GM03348 (cell line): Measurements from ENCODE around the gene NDUFB7.
A peak's percentile ranks its signal among the peaks of the same experiment; 100 is the strongest.
"Not testable (repeated sequence)": the region's sequence is repeated elsewhere in the genome, so short reads cannot be mapped to it uniquely, and the experiment has no call there.

Experiments
- DNase-seq: peaks from one replicate; pipeline ENCODE4 v3.0.0; 2012; ENCODE audit warnings: low spot score

The NDUFB7 gene

DNA sequence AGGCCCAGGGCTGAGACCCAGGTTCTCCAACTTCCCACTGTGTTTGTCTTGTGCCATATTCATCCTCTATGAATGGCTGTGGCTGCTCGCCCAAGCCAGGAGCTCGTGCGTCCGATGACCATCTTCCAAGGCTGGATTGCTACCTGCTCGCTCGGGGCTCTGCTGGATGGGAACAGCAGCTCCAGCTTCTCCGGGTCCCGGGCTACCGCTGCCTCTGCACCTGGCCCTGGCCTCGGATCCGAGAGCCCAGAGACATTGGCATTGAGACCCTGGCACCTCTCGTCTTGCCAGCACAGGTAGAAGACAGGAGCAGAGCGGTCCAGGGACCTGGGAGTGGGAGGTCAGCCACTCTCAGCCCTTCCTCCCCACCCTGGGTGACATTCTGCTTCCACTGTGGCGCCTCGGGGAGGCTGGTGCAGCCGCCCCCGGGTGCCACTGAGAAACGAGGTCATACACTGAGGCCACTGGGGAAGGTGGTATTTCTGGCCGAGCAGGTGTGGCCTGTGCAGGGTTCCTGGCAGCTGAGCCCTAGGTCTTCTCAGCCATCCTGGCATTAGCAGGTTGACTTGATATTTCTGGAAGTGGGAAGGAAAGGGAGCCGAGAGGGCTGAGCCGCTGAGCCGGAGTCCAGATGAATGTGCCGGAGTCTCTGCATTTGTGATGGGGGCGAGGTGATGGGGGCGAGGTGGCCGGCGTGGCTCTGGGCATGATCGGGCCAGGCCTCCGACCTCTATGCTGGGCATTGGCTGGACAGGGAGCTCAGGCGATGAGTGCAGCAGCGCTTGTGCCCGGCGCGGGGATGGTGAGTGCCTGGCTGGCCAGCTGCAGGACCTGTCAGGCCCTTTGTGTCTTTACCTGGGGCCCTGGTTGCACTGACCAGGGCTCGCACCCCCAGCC, 18.6 kb downstream of the NDUFB7 start:
- no peak for DNase-seq

DNA sequence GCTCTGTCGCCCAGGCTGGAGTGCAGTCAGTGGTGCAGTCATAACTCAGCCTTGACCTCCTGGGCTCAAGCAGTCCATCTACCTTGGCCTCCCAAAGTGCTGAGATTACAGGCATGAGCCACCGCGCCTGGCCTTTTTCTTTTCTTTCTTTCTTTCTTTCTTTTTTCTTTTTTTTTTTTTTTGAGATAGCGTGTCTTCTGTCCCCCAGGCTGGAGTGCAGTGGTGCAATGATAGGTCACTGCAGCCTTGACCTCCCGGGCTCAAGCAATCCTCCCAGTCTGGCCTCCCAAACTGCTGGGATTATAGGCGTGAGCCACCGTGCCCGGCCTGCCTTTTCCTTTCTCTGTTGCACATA, 19.9 kb downstream of the NDUFB7 start:
- not testable (repeated sequence) for DNase-seq

DNA sequence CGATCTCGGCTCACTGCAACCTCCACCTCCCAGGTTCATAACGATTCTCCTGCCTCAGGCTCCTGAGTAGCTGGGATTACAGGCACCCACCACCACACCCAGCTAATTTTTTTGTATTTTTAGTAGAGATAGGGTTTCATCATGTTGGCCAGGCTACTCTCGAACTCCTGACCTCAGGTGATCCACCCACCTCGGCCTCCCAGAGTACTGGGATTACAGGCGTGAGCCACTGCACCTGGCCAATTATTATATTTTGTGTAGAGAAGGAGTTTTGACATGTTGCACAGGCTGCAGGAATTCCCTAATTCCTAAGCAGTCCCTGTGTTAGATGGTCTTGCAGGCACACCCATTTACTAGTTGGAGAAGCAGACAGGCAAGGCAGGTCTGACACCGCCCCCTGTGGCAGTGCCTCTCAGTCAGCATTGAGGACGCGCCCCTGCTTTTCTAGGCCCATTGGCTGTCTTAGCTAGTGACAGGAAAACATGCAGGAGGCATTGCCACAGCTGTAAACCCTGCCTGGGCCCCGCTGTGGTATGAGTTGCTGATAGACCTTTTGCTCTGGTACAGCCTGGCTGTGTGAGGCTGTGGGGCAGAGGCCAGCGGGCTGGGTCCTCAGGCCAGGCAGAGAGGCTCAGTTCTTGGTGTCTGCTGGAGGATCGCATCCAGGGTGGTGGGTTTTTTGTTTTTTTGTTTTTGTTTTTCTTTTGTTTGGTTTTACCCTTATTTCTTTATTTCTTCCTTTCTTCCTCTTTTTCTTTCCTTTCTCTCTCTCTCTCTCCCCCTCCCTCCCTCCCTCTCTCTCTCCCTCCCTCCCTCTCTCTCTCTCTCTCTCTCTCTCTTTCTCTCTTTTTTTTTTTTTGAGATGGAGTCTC, 20.5 kb downstream of the NDUFB7 start:
- DNase-seq = peak; percentile 22

DNA sequence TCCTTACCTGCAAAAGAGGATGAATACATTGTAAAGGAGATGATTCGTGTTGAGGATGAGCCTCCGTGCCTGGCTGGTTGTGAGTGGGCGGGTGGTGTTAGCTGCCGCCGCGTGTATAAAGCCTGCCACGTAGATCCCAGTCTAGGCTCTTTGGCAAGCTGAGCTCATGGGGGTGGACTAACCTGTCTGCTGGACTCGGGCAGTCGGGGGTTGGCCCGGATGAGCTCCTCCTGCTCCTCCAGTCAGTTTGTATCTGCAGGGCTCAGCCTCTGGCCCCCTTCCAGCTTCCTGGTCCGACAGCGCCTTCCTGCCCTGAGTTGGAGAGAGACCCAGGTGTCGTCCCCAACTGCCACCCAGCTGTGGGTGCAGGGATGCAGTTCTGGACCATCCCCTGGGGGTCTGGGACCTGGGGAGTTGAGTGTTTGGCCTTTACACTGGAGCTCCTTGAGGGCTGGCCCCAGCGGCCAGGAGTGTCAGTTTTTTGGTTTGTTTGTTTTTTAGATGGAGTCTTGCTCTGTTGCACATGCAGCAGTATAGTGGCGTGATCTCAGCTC, 21.6 kb downstream of the NDUFB7 start:
- no peak for DNase-seq

DNA sequence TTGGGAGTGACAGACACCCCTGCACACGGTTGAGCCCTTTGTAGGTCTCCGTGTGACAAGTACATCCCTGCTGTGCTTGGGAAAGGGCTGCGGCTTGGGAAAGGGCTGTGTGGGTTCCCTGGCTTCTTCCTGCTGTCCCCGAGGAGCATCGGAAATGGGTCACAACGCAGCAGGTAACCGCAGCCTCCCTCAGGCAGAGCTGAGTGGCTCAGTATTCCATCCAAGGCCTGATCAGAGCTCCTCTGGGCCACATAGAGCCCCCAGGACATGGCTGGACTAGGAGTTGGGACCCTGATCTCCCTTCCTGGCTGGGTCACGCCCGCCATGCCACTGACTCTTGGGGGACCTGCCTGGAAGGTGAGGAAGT, 26.2 kb downstream of the NDUFB7 start:
- no peak for DNase-seq

DNA sequence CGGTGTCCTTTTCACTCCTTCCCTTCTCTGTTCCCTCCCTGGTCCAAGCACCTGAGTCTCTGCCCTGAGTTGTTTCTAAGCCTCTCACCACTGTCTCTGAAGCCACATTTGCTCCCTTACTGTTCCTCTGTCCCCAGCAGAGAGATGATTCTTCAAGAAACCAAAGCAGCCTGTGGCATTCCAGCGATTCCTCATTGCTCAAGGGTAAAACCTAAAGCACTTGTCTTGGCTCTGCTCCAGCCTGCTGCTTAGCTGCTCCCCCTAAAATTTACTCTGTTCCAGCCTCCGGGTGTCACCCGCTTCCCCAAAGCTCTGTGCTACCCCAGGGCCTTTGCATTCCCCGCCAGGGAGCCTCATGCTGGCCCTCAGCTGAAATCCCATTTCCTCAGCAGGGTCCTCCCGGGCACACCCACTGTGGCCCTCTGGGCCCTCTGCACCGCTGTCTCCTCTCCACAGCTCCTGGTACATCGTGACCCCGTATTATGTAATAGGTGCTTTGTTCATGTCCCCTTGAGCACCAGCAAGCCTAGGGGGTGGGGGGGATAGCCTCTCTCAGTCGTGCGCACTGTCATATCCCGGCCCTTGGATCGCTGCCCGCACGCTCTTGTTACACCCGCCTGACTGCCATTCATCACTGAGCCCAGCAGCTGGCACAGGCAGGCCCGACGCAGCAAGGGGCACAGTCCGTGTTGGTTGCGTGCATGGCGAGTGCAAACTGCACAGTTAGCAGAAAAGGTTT, 26.7 kb downstream of the NDUFB7 start:
- DNase-seq = peak; percentile 8

DNA sequence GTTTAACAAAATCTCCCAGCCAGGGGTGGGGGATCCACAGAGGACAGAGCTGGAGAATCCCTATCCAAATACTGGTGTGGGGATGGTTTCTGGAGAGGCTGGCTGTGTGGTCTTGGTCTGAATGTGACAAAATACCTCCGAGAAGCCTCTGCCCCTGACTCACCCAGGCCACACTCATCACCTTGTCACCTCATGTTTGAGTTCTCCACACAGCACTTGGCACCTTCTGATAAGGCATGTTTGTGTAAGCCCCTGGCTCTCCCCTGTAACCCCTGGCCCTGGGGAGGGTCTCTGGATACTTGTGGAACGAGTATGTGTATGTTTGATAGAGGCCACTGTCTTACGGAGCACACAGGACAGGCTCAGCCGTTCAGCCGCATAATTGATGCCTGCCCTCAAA, 27.8 kb downstream of the NDUFB7 start:
- peak; percentile 2 for DNase-seq

DNA sequence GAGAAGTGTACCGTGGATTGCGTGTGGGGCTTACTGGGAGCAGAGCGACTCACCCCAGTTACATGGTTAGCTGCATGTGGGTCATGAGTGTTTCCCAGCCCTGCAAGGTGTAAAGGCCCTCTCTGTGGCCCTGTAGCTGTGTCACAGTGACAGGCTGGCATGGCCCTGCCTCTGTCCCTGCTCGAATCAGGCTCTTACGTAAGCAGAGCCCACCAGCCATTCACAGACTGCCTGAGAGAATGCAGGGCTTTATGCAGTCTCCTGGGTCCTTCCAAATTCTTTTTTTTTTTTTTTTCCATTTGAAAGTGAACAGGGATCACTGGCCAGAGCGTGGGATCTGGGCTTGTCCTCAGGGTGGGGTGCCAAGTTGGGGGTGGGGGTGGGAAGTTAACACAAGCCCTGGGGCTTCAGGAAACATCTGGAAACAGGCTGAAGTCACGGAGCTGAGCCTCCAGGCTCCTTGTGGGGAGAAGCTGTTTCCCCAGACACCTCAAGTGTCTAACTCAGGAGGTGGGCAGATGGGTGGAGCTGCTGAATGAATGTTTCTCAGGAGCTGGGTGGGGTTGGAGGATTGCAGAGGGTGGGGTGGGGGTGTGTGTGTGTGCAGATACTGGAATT, 29.0 kb downstream of the NDUFB7 start:
- DNase-seq = peak; percentile 44

DNA sequence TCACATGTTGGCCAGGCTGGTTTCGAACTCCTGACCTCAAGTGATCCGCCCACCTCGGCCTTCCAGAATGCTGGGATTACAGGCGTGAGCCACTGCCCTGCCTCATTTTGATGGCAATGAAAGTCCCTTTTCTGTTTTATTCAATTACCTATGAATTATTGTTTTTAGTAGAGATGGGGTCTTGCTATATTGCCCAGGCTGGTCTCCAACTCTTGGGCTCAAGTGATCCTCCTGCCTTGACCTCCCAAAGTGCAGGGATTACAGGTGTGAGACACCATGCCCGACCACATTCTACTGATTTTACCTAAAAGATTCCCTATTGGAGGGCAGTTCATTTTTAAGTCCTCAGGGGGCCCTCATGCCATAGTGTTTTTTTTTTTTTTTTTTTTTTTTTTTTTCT, 29.9 kb downstream of the NDUFB7 start:
- DNase-seq = not testable (repeated sequence)

DNA sequence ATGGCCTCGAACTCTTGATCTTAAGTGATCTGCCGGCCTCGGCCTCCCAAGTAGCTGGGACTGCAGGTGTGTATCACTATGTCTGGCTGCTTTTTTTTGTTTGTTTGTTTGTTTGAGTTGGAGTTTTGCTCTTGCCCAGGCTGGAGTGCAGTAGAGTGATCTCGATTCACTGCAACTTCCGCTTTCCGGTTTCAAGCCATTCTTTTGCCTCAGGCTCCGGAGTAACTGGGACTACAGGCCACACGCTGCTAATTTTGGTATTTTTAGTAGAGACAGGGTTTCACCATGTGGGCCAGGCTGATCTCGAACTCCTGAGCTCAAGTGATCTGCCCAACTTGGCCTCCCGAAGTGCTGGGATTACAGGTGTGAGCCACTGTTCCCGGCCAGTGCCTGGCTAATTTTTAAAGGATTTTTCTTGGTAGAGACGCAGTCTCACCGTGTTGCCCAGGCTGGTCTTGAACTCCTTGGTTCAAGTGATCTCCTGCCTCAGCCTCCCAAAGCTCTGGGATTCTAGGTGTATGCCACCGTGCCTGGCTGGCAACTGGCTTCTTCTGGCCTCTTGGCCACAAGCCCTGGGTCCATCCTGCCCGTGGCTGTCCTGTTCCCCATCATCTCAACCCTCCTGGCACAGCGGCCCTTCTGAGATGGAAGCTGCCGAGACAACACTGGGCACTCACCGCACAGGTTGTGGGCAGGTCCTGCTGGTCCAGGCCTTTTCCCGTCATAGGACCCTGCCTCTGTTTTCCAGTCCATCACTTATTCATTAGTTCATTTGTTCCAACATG, 30.9 kb downstream of the NDUFB7 start:
- DNase-seq = no peak

DNA sequence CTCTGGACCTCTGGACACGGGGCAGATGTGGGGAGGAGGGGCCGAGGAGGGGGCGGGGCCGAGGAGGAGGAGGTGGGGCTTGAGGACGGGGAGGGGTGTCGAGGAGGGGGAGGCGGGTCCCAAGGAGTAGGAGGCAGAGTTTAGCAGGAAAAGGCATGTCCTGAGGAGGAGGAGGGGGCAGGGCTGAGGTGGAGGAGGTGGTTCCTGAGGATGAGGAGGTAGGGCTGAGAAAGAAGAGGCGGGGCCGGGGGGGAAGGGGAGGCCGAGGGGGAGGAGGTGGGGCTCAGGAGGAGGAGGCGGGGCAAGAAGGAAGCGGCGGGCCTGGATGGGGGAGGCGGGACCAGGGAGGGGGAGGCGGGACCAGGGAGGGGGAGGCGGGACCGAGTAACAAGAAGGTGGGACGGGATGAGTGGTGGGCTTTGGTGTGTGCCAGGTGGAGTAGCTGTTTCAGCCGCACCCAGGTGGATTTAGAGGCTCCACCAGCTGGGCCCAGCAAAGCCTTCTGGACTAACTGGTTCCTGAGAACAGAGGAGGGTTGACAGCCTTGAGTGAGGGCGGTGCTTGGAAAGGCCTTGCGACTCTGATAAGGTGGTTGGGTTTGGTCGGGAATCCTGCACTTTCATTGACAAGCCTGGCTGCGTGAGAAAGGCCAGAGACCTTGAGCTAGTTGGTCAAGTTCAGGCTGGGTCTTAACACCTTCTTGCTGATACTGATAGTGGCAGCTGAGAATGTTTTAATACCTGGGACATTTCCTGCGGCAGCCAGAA, 34.8 kb downstream of the NDUFB7 start:
- DNase-seq = peak; percentile 42

DNA sequence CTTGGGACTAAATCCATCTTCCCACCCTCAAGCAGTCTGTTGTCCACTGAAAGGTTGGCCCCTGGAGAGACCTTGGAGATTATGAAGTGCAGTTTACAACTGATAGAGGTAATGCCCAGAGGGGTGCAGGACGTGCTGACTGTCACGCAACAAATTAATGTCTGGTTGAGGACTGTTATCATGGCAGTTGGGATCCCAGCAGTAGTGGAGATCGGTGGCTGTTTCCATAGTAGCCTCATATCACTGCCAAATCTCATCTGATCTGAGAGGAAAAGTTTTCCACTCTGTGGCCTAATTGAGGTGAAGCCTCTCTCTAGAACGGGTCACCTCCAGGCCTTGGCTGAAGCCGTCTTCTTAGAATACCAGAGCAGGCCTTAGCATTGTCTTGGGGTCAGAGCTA, 38.4 kb downstream of the NDUFB7 start:
- DNase-seq = no peak

DNA sequence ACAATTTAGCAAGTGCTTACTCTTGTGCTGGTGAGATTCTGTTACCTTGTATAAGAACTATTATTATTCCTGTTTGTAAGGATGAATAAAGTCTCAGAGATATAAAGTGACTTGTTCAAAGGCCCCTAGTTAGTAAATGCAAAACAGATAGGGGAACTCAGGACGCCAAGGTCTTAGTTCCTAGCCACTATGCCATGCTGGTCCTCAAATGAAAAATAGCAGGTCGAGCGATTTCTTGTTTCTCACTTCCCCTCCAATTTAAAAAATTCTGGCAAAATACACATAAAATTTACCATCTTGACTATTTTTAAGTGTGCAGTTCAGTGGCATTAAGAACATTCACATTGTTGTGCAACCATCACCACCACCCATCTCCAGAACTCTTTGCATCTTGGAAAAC, 41.4 kb downstream of the NDUFB7 start:
- no peak for DNase-seq

DNA sequence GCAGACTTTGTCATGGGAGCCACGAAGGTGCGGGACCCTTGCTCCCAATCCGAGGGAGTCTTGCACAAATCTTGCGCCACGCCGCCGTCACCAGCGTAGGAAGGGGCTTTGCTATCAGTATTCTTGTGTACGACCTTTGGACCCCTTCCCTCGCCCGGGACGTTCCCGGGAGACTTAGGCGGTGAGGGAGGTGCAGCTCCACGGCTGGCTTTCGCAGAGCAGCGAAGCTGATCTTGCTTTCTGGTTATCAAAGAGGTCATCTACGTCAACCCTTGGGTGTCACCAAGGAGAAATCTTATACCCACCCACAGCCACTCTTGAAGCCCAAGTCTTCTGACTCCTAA, 41.9 kb downstream of the NDUFB7 start:
- DNase-seq = peak; percentile 28

DNA sequence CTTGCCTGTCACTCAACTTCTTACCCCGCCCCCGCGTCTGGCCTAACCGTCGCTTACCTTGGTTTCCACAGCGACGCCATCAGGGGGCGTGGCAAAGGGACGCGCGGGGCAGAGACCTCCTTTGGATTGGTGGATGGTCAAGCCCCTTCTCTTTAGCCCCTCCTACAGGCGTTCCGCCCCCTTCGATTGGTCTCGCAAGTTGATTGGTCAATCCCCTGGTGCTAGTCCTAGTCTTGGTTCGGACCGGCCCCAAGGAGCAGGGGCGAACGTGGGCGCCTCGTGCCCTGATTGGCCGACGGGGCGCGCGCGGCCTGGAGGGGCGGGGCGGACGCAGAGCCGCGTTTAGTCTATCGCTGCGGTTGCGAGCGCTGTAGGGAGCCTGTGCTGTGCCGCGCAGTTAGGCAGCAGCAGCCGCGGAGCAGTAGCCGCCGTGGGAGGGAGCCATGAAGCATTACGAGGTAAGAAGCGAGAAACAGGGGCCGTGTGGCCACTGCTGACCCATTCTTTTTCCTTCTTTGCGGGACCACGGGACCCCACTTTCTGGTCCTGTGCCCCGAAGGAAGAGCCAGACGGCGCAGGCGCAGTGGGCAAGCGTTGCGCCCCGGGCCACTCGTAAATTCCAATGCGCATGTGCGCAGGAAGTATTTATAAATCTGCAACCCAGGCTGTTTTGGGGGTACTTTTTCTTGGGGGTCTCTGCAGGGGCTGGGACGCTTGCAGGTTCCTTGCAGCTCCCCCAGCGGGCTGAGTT, 42.4 kb downstream of the NDUFB7 start, which contains the start of gene TECR:
Gene TECR, plus strand, starts transcription at position 341 of the 751 bp plus-strand sequence. Its CDS starts 103 bp downstream, at position 444.
- DNase-seq = peak; percentile 99

DNA sequence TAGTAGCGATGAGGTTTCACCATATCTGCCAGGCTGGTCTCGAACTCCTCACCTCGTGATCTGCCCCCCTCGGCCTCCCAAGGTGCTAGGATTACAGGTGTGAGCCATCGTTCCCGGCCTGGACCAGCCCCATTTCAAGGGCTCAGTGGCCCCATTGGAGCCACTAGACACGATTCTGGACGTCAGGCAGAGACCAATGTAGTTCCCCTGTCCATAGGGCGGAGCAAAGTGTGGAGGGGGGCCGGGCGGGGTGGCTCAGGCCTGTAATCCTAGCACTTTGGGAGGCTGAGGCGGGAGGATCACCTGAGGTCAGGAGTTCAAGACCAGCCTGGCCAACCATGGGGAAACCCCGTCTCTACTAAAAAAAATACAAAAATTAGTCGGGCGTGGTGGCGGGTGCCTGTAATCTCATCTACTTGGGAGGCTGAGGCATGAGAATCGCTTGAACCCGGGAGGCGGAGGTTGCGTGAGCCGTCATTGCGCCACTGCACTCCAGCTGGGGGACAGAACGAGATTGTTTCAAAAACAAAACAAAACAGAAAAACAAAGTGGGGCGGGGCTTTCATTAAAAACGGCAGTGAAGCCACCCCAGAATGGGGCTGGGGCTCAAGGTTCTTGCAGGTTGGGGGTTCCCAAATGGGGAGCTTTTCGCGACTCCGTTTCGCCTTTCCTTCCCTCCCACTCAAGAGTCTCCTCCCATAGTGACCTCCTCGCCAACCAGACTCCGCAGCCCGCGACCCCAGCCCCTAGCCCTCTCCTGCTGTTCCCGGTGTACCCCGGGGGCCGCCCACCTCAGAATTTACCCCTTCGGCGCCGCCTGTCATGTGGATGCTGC, 43.2 kb downstream of the NDUFB7 start:
- DNase-seq = no peak

DNA sequence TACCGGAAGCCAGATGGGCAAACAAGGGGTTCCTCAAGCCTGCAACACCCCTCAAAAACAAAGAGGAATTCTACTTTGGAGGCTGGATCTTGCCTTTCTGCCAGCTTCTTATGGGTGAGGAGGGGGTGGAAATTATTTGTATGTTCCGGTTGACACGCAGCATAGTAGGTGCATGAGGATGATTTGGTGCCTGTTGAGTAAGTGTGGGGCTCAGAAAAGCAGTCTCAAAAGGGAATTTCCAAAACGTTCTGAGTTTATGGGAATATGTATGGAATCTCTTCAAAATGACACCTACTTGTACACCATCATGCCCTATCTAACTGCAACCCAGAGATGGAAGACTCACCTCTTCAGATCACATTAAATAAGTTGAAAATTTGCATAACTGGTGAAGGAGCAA, 45.4 kb downstream of the NDUFB7 start:
- no peak for DNase-seq

DNA sequence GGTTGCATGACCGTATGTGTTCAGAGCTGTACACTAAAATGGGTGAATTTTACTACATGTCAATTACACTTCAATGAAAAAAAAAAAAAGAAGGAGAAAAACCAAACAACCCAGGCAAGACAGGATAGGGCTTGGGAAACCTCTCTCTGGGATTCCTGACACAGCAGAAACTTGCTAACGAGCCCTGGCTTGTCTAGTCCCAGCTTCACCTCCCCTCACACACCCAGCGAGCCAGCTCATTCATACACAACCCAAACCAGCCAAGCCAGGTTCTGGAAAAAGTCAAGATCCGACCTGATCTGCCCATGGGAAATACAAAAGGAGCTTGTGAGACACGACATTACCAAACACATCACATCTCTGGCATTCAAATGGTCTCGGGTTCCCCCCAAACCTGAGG, 46.1 kb downstream of the NDUFB7 start:
- DNase-seq = no peak

DNA sequence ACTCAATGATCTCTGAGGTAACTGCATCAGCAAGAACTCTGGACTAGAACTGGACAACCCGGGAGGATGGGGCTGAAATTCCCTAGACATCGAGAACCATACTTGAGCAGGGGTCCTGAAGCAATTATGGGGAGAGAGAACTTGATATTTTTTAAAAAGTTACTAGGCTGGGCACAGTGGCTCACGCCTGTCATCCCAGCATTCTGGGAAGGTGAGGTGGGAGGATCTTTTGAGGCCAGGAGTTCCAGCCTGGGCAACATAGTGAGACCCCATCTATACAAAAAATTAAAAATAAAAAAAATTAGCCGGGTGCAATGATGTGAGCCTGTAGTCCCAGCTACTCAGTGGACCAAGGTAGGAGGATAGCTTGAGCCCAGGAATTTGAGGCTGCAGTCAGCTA, 51.3 kb downstream of the NDUFB7 start:
- DNase-seq = no peak
